SK-N-MC (cell line): ENCODE data around the gene C13orf46.

Experiments used
- EZH2 ChIP-seq: fragments of 200-600 bp; sonication (generic); IDR thresholded peaks from one replicate; pipeline ENCODE4 v1.6.1; 2017; ENCODE audit warnings: antibody characterized with exemption
- POLR2AphosphoS5 ChIP-seq: IDR thresholded peaks from 2 replicates; pipeline ENCODE4 v1.6.1; 2012; ENCODE audit warnings: mild to moderate bottlenecking, low read depth, low read length, borderline replicate concordance

DNA sequence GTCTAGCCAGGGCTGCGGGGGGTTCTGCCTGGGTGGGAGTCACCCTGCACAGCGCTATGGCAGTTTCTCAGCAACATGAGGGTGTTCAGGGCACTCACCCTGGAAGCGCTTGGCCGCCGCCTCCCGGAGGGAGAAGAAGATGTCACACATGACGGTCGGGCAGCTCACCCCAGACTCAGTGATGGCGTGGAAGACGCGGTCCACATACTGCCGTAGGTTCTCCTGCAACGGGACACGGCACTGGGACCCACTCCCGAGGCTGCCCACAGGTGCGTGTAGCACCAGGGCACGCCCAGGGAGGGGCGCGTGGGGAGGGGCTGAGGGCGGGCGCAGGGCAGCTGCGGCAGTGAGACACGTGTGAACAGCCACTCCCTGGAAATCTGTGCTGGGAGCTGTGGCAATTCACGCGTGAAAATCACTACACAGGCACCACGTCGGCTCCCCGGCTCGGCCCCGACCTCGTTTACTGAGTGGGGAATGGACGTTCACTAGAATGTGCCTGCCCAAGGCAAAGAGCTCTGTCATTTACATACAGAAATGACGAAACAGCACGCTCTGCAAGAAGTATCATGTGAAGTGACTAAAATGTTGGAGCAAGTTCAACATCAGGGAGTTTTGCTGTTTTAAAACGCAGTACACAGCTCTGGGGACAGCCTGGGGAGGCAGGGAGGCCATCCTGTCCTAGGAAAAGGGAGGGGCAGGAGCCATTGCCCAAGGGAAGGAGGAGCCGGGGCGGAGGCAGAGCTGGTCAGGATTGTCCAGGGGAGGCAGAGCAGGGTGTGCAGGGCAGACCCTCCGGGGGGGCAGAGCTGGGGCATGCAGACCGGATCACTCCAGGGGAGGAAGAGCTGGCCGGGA is 41.5 kb upstream of the C13orf46 start:
- TF ChIP-seq EZH2 (no peak), POLR2AphosphoS5 (no peak)
